Tibial nerve (tissue), 4 donors: Measurements from ENCODE around the gene EXTL1.

ENCODE experiments used
- CTCF ChIP-seq, 5 experiments: fragments of 200-600 bp in 3 of 5; fragments of 450-650 bp in 2 of 5; sonication (generic) in 3 of 5; IDR thresholded peaks; one replicate each; pipeline ENCODE4 v1.5.1; 2016 to 2019; ENCODE audit warnings: antibody characterized with exemption in 5 of 5, mild to moderate bottlenecking in 3 of 5, moderate library complexity in 2 of 5
- EP300 ChIP-seq, 2 donors: sonication (generic); formaldehyde crosslinking; IDR thresholded peaks; one replicate each; pipeline ENCODE4 v1.6.1; 2017; ENCODE audit warnings: antibody characterized with exemption in 2 of 2, mild to moderate bottlenecking in 1 of 2
- POLR2A ChIP-seq, 2 donors: fragments of 450-650 bp; IDR thresholded peaks; one replicate each; pipeline ENCODE4 v1.6.1; 2017; ENCODE audit warnings: antibody characterized with exemption in 2 of 2, mild to moderate bottlenecking in 2 of 2, moderate library complexity in 2 of 2

- TF ChIP-seq CTCF (IDR thresholded peaks at IDR 0.05), result no peak
- no peak for TF ChIP-seq POLR2A (IDR thresholded peaks at IDR 0.05)
- no peak for TF ChIP-seq EP300 (IDR thresholded peaks at IDR 0.05)
These were observed 39.4 kb downstream of the EXTL1 start for GRCh38 chr1:26060832-26061574.
